Measurements from ENCODE around the gene PHC1. TPM values are rescaled to one million over a fixed set of nuclear protein-coding genes. Genes with fewer than 3 reads are reported as not detected.
"Not testable (repeated sequence)": the region's sequence is repeated elsewhere in the genome, so short reads cannot be mapped to it uniquely, and the experiment has no call there.

The PHC1 gene
- total and polyA plus RNA-seq, 5 donors from 2014 or later: 15.5 to 46.6 (median 16.8) TPM

GRCh38 chr12:8899830-8900229 lies 14.5 kb upstream of the PHC1 start:
- no peaks in the 10 kb centered on the region for H3K4me1 Mint-ChIP-seq
- Histone ChIP-seq H3K36me3 (ENCODE audit: control insufficient read depth, insufficient read depth, low read length) (no peaks in the 10 kb centered on the region), H3K27me3 (ENCODE audit: control insufficient read depth, insufficient read depth, low read length) (no peaks in the 10 kb centered on the region), H3K4me3 (ENCODE audit: low read depth, low read length) (no peak overlapping the region), H3K4me1 (ENCODE audit: control insufficient read depth, insufficient read depth, low read length, poor library complexity, severe bottlenecking) (no peaks in the 10 kb centered on the region), H3K9me3 (ENCODE audit: control insufficient read depth in 2 of 2, low read length in 2 of 2) (no peaks in the 10 kb centered on the region), H3K27ac (ENCODE audit: insufficient read depth, low read length, poor library complexity, severe bottlenecking) (no peak overlapping the region)
- ATAC-seq (ENCODE audit: low read depth in 2 of 2) (no peak), DNase-seq (no peak)
- peaks cover 9% of the 10 kb centered on the region for H3K27me3 Mint-ChIP-seq
- H3K4me3 Mint-ChIP-seq: no peak overlapping the region
- H3K27ac Mint-ChIP-seq: peak overlapping the region in 1 of 3 donors; percentile 68
- H3K9me3 Mint-ChIP-seq: peaks cover 0 to 2% (median 0%) of the 10 kb centered on the region in 7 donors
- no peaks in the 10 kb centered on the region for H3K36me3 Mint-ChIP-seq

- H3K4me1 Mint-ChIP-seq; H3K27ac ChIP-seq (ENCODE audit: insufficient read depth, low read length, poor library complexity, severe bottlenecking); H3K9me3 ChIP-seq (ENCODE audit: control insufficient read depth in 2 of 2, low read length in 2 of 2); H3K36me3 Mint-ChIP-seq; DNase-seq; H3K4me1 ChIP-seq (ENCODE audit: control insufficient read depth, insufficient read depth, low read length, poor library complexity, severe bottlenecking); ATAC-seq (ENCODE audit: low read depth in 2 of 2); H3K4me3 ChIP-seq (ENCODE audit: low read depth, low read length); H3K27me3 ChIP-seq (ENCODE audit: control insufficient read depth, insufficient read depth, low read length); H3K36me3 ChIP-seq (ENCODE audit: control insufficient read depth, insufficient read depth, low read length); H3K27me3 Mint-ChIP-seq; H3K4me3 Mint-ChIP-seq; H3K27ac Mint-ChIP-seq; H3K9me3 Mint-ChIP-seq: not testable (repeated sequence)
Measured at GRCh38 chr12:8902703-8903102, 11.6 kb upstream of the PHC1 start.

- Histone ChIP-seq H3K36me3 (ENCODE audit: control insufficient read depth, insufficient read depth, low read length) (no peaks in the 10 kb centered on the region), H3K4me3 (ENCODE audit: low read depth, low read length) (no peak overlapping the region), H3K27ac (ENCODE audit: insufficient read depth, low read length, poor library complexity, severe bottlenecking) (no peak overlapping the region), H3K4me1 (ENCODE audit: control insufficient read depth, insufficient read depth, low read length, poor library complexity, severe bottlenecking) (no peaks in the 10 kb centered on the region), H3K27me3 (ENCODE audit: control insufficient read depth, insufficient read depth, low read length) (no peaks in the 10 kb centered on the region), H3K9me3 (ENCODE audit: control insufficient read depth in 2 of 2, low read length in 2 of 2) (no peaks in the 10 kb centered on the region)
- Mint-ChIP-seq H3K9me3 (peaks cover 0 to 2% (median 0%) of the 10 kb centered on the region in 7 donors), H3K27me3 (peaks cover 9% of the 10 kb centered on the region), H3K4me1 (no peaks in the 10 kb centered on the region), H3K36me3 (no peaks in the 10 kb centered on the region), H3K4me3 (no peak overlapping the region), H3K27ac (no peak overlapping the region)
- ATAC-seq (ENCODE audit: low read depth in 2 of 2) (no peak), DNase-seq (no peak)
Measured at GRCh38 chr12:8903646-8904045, 10.7 kb upstream of the PHC1 start.

- no peaks in the 10 kb centered on the region for H3K4me1 ChIP-seq (ENCODE audit: control insufficient read depth, insufficient read depth, low read length, poor library complexity, severe bottlenecking)
- H3K4me3 Mint-ChIP-seq: no peak overlapping the region
- no peaks in the 10 kb centered on the region for H3K27me3 ChIP-seq (ENCODE audit: control insufficient read depth, insufficient read depth, low read length)
- no peak overlapping the region for H3K4me3 ChIP-seq (ENCODE audit: low read depth, low read length)
- H3K9me3 Mint-ChIP-seq: peaks cover 0 to 2% (median 0%) of the 10 kb centered on the region in 7 donors
- no peak overlapping the region for H3K27ac ChIP-seq (ENCODE audit: insufficient read depth, low read length, poor library complexity, severe bottlenecking)
- ATAC-seq (ENCODE audit: low read depth in 2 of 2): no peak
- no peaks in the 10 kb centered on the region for H3K36me3 Mint-ChIP-seq
- no peak overlapping the region for H3K27ac Mint-ChIP-seq
- H3K36me3 ChIP-seq (ENCODE audit: control insufficient read depth, insufficient read depth, low read length): no peaks in the 10 kb centered on the region
- H3K4me1 Mint-ChIP-seq: no peaks in the 10 kb centered on the region
- H3K27me3 Mint-ChIP-seq: peaks cover 5% of the 10 kb centered on the region
- H3K9me3 ChIP-seq (ENCODE audit: control insufficient read depth in 2 of 2, low read length in 2 of 2): no peaks in the 10 kb centered on the region
- DNase-seq: no peak
Measured at GRCh38 chr12:8904665-8905064, 9.6 kb upstream of the PHC1 start.

GRCh38 chr12:8905546-8905945 lies 8.8 kb upstream of the PHC1 start:
- Histone ChIP-seq H3K4me3 (ENCODE audit: low read depth, low read length) (no peak overlapping the region), H3K9me3 (ENCODE audit: control insufficient read depth in 2 of 2, low read length in 2 of 2) (no peaks in the 10 kb centered on the region), H3K27ac (ENCODE audit: insufficient read depth, low read length, poor library complexity, severe bottlenecking) (no peak overlapping the region), H3K36me3 (ENCODE audit: control insufficient read depth, insufficient read depth, low read length) (no peaks in the 10 kb centered on the region), H3K27me3 (ENCODE audit: control insufficient read depth, insufficient read depth, low read length) (no peaks in the 10 kb centered on the region), H3K4me1 (ENCODE audit: control insufficient read depth, insufficient read depth, low read length, poor library complexity, severe bottlenecking) (no peaks in the 10 kb centered on the region)
- no peaks in the 10 kb centered on the region for H3K4me1 Mint-ChIP-seq
- H3K27ac Mint-ChIP-seq: no peak overlapping the region
- no peak overlapping the region for H3K4me3 Mint-ChIP-seq
- no peak for DNase-seq
- ATAC-seq (ENCODE audit: low read depth in 2 of 2): no peak
- peaks cover 0 to 2% (median 0%) of the 10 kb centered on the region in 7 donors for H3K9me3 Mint-ChIP-seq
- peaks cover 5% of the 10 kb centered on the region for H3K27me3 Mint-ChIP-seq
- H3K36me3 Mint-ChIP-seq: no peaks in the 10 kb centered on the region

GRCh38 chr12:8906266-8907180 lies 7.8 kb upstream of the PHC1 start:
- no peaks in the 10 kb centered on the region for H3K4me1 ChIP-seq (ENCODE audit: control insufficient read depth, insufficient read depth, low read length, poor library complexity, severe bottlenecking)
- H3K27me3 ChIP-seq (ENCODE audit: control insufficient read depth, insufficient read depth, low read length): no peaks in the 10 kb centered on the region
- Mint-ChIP-seq H3K4me3 (no peak overlapping the region), H3K27me3 (peaks cover 5% of the 10 kb centered on the region), H3K27ac (no peak overlapping the region), H3K36me3 (no peaks in the 10 kb centered on the region), H3K4me1 (peaks cover 0 to under 1% (median 0%) of the 10 kb centered on the region in 4 donors), H3K9me3 (peaks cover 0 to 2% (median 0%) of the 10 kb centered on the region in 7 donors)
- H3K9me3 ChIP-seq (ENCODE audit: control insufficient read depth in 2 of 2, low read length in 2 of 2): no peaks in the 10 kb centered on the region
- ATAC-seq (ENCODE audit: low read depth in 2 of 2) (no peak), DNase-seq (no peak)
- no peak overlapping the region for H3K27ac ChIP-seq (ENCODE audit: insufficient read depth, low read length, poor library complexity, severe bottlenecking)
- no peak overlapping the region for H3K4me3 ChIP-seq (ENCODE audit: low read depth, low read length)
- no peaks in the 10 kb centered on the region for H3K36me3 ChIP-seq (ENCODE audit: control insufficient read depth, insufficient read depth, low read length)

GRCh38 chr12:8907513-8907912 lies 6.8 kb upstream of the PHC1 start:
- H3K4me1 ChIP-seq (ENCODE audit: control insufficient read depth, insufficient read depth, low read length, poor library complexity, severe bottlenecking): peaks cover under 1% of the 10 kb centered on the region
- no peak overlapping the region for H3K27ac Mint-ChIP-seq
- DNase-seq (no peak), ATAC-seq (ENCODE audit: low read depth in 2 of 2) (no peak)
- no peaks in the 10 kb centered on the region for H3K36me3 ChIP-seq (ENCODE audit: control insufficient read depth, insufficient read depth, low read length)
- no peak overlapping the region for H3K4me3 Mint-ChIP-seq
- no peak overlapping the region for H3K4me3 ChIP-seq (ENCODE audit: low read depth, low read length)
- no peak overlapping the region for H3K27ac ChIP-seq (ENCODE audit: insufficient read depth, low read length, poor library complexity, severe bottlenecking)
- H3K9me3 Mint-ChIP-seq: peaks cover 0 to 1% (median 0%) of the 10 kb centered on the region in 7 donors
- H3K4me1 Mint-ChIP-seq: peaks cover 0 to 3% (median 1%) of the 10 kb centered on the region in 4 donors
- no peaks in the 10 kb centered on the region for H3K9me3 ChIP-seq (ENCODE audit: control insufficient read depth in 2 of 2, low read length in 2 of 2)
- H3K27me3 ChIP-seq (ENCODE audit: control insufficient read depth, insufficient read depth, low read length): no peaks in the 10 kb centered on the region
- peaks cover 5% of the 10 kb centered on the region for H3K27me3 Mint-ChIP-seq
- H3K36me3 Mint-ChIP-seq: no peaks in the 10 kb centered on the region

GRCh38 chr12:8909752-8910151 lies 4.6 kb upstream of the PHC1 start:
- Histone ChIP-seq H3K27me3 (ENCODE audit: control insufficient read depth, insufficient read depth, low read length) (no peaks in the 10 kb centered on the region), H3K9me3 (ENCODE audit: control insufficient read depth in 2 of 2, low read length in 2 of 2) (no peaks in the 10 kb centered on the region), H3K36me3 (ENCODE audit: control insufficient read depth, insufficient read depth, low read length) (no peaks in the 10 kb centered on the region), H3K4me3 (ENCODE audit: low read depth, low read length) (no peak overlapping the region), H3K27ac (ENCODE audit: insufficient read depth, low read length, poor library complexity, severe bottlenecking) (no peak overlapping the region), H3K4me1 (ENCODE audit: control insufficient read depth, insufficient read depth, low read length, poor library complexity, severe bottlenecking) (peaks cover 11% of the 10 kb centered on the region)
- DNase-seq: no peak
- Mint-ChIP-seq H3K27ac (peak overlapping the region in 1 of 3 donors; percentile 2), H3K4me3 (no peak overlapping the region), H3K27me3 (peaks cover 3% of the 10 kb centered on the region), H3K36me3 (no peaks in the 10 kb centered on the region), H3K9me3 (no peaks in the 10 kb centered on the region), H3K4me1 (peaks cover 0 to 18% (median 13%) of the 10 kb centered on the region in 4 donors)
- no peak for ATAC-seq (ENCODE audit: low read depth in 2 of 2)
